Measurements from ENCODE around the gene MED20.
"Not testable (repeated sequence)": the region's sequence is repeated elsewhere in the genome, so short reads cannot be mapped to it uniquely, and the experiment has no call there.

Gene MED20, protein sequence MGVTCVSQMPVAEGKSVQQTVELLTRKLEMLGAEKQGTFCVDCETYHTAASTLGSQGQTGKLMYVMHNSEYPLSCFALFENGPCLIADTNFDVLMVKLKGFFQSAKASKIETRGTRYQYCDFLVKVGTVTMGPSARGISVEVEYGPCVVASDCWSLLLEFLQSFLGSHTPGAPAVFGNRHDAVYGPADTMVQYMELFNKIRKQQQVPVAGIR

DNA sequence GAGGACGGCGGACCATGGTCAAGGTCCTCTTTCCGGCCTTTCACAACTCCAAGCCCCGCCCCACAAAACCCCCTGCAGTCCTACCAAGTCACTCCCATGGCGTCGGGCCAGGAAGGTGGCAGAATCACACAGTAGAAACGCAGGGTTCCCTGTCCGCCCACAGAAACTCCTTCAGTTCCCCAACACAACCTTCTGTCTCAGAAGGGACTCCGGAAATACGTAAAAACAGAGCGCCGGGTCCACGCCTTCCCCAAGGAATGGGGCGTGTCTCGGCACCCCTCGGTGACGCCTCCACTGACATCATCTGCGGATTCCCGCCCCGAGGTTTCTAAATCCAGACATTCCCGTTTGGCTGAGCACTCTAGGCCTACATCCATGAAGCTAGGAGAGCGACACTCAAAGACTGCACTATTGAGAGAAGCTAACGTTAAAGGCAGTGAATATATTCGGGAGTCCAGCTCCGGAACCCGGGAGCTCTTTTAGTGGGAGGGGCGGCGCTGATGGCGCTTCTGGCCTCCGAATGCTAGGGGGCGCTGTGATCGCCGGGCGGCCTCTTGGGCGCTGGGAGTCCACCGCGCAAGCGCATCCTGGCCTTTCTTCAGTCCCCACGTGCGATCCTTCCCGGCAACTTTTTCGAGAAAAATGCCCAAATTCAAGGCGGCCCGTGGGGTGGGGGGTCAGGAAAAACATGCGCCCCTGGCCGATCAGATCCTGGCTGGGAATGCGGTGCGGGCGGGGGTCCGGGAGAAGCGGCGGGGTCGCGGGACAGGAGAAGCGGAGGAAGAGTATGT lies at the start of gene MED20, which contains the start of gene BYSL:
MED20 (minus strand) TSS at position 219 of the 791 bp plus-strand sequence; CDS start at position 98, 121 bp downstream.
BYSL (plus strand) TSS at position 579 of the 791 bp plus-strand sequence; CDS start at position 643, 64 bp downstream.
- peak; percentile 93 for DNase-seq (ENCODE audit: low spot score)

DNA sequence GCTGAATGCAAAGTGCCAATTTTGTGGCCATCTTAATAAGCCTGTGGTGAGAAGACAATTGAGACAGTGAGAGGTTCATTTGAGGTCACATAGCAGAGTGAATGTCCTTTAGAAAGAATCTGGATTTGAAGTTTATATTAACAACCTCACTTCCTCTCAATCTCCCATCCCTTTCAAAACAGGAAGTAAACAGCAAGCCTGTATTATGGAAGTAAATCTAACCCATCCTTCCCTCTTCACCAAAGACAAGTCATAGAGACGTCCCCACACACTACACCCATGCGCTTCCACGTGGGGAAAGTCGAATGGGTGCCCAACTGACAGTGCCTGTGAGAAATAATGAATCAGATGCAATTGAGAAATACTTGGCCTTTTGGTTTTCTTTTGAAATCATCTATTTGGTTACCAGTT lies 49.5 kb upstream of the MED20 start:
- peak; percentile 12 for DNase-seq (ENCODE audit: low spot score)

DNA sequence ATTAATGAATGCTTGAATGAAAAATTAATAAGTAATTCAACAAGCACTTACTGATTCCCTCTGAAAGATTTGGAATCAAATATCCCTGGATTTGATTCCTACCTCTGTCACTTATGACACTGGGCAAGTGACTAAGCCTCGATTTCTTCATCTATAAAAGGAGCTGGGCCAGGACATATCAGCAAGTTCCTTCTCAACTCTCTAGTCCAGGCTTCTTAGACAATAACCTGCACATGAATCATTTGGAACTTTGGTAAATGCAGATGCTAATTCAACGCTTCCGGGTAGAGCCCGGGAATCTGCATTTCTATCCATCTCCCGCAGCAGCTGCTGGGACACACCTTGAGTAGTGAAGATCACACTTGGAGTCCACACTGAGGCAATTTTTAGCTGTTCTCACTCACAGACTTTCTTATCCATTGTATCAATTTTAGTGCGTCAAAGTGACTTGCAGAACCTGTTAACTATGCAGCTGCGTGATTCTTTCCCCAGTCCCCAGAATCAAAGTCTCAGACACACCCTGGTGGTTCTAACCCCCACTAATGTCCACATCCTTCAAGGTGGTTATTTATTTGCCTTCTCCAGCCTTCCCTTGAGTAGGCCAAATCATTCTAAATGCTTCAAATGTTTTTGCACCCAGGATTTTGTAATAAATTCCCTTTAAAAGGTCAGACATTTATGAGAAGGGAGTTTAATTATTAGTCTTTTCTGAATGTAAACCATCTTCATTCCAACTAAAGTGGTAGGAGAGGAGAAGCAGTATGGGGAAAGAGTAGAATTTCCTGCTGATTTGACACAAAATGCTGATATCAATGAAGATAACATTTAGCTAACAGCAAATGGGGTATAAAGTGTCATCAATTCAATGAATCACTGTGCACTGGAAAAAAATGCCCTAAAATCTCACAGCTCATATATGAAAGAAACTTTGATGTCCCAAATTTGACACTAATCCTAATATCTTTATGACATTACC lies 46.7 kb upstream of the MED20 start:
- no peak for DNase-seq (ENCODE audit: low spot score)

DNA sequence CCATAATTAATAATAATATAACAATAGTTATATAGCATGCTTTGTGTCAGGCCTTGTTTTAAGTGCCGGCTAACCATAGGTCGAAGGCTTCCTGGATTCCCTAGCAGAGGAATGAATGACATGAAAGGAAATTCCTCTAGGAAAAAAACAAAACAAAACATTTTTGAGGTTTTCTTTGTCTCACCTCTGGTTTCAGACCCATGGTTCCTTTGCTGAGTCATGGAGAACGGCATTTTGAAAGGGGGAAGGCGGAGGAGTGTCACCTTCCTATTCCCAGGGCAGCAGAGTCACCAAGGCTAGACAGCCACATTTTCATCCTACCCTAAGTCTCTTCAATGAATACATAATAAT lies 46.0 kb upstream of the MED20 start:
- DNase-seq (ENCODE audit: low spot score) = no peak

DNA sequence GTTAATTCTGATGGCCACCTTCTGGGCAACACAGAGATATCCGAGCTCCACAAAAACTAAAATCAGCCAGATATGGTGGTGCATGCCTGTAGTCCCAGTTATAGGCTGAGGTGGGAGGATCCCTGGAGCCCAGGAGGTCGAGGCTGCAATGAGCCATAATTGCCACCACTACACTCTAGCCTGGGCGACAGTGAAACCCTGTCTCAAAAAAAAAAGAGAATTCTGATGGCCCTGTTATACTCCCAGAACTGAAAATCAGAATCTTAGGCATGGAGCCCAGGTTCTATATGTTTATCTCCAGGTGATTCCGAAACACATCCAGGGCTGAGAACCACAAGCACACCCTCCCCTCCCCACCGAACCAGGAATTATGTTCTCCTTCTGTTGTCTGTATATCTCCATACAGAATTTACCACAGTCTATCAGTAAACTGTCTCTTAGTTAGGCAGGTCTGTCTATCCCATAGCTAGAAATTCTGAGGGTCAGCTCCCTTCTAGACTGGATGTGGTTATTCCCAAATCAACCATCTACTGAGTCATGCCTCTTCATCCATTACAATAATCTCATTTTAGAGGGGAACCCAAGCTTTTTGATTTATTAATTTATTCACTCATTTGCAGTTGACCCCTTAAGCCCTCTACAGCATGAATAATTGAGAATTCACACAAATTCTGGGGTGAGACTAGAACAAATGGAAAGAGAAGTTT lies 45.4 kb upstream of the MED20 start:
- DNase-seq (ENCODE audit: low spot score) = no peak

DNA sequence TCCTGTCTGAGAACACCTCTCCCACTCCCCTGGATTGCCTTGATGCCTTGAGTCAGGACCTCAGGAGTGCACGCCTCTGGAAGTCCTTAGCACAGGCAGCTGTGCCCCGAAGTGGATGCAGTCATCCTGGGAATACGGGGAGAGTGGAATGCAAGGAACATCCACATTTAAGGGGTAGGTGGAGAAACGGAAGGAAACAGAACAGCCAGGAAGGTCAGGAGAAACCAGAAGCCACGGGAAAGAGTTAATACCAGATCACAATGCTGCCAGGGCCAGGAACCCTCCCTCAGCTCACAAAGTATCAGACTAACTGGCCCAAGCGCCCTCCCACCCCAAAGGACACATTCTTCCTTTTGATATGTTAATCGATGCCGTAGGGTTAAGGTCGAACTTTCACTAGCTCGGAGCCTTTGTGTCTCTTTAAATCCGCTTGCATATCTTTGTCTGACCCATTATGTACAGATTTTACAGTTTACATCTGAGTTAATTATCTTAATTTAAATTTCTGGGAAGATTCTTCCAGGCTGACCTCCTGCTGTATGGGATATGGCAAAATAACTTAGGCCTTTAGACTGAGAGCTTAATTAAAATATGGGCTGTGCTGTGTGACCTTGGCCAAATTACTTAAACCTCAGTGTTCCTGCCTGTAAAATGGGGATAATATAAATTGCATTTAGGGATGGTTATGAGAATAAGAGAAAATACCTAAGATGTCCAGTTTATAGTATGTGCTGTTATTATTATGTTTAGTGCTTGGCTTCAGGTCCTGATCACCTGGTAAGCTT lies 44.7 kb upstream of the MED20 start:
- DNase-seq (ENCODE audit: low spot score) = no peak

DNA sequence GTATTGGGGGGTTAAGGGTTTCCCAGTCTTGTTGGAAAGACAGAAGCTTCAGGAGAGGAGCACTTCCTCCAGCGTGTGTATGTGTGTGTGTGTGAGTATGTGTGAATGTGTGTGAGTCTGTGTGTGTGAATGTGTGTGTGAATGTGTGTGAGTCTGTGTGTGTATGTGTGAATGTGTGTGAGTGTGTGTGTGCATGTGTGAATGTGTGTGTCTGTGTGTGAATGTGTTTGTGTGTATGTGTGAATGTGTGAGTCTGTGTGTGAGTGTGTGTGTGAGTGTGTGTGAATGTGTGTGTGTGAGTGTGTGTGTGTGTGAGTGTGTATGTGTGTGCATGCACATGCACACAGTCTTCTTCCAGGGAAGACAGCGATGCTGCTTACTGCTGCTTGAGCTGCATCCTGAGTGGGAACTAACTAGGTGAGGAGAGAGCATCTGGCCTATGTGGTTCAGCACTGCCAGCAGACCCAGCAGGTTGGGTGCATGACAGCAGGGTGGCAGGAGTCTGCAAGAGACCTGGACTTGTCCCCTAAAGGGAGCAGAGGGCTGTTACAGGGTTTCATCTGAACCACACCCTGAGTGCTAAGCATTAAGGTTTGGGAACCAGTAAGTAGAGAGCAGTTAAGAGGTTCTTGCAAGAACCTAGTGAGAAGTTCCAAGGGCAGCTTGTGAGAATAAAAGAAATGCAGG lies 43.4 kb upstream of the MED20 start:
- no peak for DNase-seq (ENCODE audit: low spot score)

DNA sequence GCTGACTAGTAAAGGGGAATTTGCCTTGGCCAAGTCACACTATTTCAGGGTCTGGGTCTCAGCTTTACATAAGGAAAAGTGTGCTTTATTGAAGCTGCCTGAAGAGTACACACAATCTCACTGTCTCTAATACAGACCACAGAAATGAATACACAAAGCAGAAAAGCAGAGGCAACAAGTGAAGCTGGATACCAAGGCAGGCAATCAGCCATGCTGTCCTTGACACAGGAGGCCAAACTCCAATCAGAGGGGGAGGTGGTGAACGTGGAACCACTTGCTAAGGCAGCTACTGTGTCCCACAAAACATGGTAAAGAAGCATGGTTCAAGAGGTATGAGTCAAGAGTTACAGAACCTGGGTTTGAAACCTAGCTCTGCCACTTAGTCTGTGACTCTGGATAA lies 42.4 kb upstream of the MED20 start:
- no peak for DNase-seq (ENCODE audit: low spot score)

DNA sequence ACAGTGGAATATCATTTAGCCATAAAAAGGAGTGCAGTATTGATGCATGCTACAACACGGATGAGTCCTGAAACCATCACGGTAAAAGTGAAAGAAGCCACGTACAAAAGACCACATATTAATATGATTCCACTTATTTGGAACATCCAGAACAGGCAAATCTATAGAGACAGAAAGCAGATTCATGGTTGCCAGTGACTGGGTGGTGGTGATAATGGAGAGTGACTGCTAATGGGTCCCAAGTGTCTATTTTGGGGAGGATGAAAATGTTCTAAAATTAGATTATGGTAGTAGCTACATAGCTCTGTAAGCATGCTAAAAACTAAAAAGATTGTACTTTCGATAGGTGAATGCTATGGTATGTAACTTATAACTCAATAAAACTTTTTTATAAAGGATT lies 39.1 kb upstream of the MED20 start:
- no peak for DNase-seq (ENCODE audit: low spot score)

DNA sequence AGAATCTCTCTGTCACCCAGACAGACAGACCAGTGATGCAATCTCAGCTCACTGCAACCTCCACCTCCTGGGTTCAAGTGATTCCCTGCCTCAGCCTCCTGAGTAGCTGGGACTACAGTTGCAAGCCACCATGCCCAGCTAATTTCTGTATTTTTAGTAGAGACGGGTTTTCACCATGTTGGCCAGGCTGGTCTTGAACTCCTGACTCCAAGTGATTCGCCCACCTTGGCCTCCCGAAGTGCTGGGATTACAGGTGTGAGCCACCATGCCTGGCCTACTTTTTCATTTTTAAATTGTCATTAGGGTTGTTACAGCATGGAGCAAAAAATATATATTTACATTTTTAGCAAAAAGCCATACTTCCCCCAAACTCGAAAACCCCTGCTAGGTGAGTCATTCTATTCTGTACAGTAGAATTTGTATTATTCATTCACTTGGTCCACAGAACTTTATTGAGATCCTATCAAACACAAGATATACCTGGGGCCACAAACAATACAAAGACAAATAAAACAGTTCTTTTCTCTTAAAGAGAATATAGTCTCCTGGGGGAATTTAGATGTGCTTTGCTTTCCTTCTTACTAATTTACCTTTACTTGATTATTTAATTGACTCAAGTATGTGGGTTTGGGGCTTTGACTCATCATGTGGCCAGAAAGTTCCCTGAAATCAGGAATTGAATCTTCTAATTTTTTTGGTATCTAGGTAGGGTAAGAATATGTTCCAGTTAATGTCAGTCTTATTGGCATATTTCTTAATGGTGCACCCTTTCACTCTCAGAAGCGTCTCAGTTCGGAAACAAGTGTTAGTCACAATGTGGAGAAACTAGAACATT lies 37.3 kb upstream of the MED20 start:
- peak; percentile 68 for DNase-seq (ENCODE audit: low spot score)

DNA sequence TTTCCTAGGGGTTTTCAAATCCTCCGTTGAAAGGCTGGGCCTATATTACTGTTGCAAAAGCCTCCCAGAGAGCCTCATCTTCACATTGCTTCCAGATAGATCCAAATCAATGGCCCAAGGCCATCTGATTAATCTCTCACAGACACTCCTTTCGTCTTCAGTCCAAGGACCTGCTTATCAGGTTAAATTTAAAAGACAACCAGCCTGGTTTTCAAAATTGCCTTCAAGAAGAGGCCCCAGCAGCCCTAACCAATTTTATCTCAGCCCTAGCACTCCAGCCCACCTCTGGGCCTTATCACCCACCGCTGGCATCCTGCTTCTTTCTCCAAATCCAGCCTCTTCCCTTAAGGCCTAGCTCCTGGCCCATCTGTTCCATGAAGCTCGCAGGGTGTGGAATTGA lies 36.2 kb upstream of the MED20 start:
- DNase-seq (ENCODE audit: low spot score) = no peak

DNA sequence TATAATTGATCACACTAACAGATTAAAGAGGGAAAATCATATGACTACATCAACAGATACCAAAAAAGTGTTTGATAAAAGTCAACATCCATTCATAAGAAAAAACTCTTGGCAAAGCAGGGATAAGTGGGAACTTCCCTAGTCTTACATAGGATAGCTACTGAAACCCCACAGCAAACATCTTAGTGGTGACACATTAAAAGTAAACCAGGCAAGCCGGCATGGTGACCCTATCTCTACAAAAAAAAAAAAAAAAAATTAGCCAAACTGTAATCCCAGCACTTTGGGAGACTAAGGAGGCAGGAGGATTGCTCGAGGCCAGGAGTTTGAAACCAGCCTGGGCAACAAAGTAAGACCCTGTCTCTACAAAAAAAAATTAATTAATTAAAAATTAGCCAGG lies 34.5 kb upstream of the MED20 start:
- DNase-seq (ENCODE audit: low spot score) = no peak

DNA sequence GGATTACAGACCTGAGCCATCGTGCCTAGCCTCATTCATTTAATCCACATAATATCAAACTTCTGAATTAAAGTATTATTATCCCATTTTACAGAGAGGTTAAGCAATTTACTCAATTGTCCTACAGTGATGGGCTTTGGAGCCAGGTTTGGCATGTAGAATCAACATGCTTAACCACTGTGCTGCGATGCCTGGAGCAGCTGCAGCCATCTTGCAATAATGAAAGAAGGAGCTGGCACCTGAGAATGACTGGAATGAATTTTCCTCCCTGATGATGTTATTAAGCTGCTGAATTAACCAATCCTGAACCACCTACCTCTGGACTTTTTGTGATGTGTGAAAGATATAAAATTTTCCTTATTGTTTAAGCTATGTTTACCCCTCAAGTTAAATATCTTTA lies 33.7 kb upstream of the MED20 start:
- no peak for DNase-seq (ENCODE audit: low spot score)

DNA sequence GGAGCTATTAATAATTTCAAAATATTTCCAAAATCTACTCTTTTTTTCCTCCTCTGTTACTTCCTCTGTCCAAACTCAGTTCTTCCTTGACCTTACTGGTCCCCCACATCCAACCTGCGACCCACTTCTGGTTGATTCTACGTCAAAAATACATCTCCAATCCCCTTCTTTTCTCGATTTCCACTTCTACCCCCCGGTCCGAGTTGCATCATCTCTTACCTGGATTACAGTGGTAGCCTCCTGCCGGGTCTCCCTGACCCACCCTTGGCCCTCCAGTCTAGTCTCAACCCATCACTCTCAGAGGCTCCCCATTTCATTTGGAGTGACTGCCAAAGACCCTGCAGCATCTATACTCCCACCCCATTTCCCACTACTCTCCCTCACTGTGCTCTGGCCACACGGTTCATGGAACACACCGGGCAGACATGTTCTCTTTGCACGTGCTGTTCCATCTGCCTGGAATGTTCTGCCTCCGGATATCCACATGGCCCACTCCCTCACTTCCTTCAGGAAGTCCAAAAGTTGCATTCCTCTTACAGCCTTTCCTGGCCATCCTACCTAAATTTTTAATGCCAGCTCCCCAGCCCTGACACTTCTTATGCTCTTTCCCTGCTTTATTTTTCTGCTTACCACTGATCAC lies 26.8 kb upstream of the MED20 start:
- DNase-seq (ENCODE audit: low spot score) = no peak

DNA sequence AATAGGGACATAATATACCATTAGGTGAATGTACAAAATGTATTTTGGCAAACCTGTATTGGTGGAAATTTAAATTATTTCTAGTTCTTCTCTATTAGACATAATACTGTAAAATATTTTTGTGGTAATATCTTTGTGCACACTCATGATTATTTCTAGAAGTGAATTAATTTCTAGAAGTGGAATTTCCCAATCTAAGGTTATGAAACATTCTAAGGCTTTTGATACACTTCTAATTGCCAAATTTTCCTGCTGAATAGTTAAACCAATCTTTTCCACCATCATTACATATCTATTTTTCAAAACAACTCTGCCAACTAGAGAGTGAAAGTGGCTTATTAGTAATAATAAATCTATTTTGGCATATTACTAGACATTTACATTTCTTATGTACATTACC lies 22.5 kb upstream of the MED20 start:
- DNase-seq (ENCODE audit: low spot score) = no peak

DNA sequence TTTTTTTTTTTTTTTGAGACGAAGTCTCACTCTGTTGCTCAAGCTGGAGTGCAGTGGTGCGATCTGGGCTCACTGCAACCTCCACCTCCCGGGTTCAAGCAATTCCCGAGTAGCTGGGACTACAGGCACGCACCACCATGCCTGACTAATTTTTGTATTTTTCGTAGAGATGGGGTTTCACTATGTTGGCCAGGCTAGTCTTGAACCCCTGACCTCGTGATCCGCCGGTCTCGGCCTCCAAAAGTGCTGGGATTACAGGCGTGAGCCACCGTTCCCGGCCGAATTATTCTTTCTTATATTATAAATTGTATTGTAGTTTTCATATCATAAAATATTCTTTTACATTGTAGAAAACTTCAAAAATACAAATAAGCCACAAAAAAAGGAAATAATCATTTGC lies 21.9 kb upstream of the MED20 start:
- DNase-seq (ENCODE audit: low spot score) = not testable (repeated sequence)

DNA sequence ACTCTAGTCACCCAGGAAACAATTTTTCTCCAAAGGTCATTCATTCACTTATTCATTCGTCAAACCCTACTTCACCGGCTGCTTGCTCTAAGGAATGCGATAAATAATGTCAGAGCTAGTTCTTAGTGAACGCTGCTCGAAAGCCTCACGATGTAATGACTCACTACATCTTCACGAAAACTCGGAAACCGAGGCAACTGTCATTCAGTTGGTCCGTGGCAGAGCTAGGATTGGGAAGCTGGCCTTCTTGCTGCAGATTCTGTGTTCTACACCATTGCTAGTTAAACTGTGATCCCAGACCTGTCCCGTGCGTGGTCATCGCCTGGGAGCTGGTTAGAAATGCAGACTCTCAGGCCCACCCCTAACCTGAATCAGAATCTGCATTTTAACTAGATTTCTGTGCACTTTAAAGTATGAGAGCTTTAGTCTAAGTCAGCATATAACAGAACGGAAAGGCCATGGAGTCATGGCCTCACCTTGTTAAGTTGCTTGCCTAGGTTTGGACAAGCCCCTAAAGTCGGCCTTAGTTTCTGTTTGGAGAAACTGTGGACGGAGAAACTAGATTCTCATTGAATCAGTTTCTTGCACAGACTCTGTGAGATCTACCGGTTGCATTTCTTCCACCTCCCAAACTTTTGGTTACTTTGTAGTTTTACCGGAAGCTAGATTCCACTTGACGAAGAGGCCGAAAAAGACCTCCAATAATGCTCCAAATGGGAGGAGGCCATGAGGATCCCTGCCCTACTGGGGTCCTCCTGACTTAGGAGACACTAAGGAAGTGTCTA lies 21.3 kb upstream of the MED20 start:
- peak; percentile 47 for DNase-seq (ENCODE audit: low spot score)

Measured in CD4-positive, alpha-beta T cell treated with Interleukin-15 for 4 hours (primary cell).